H1 (cell line): ENCODE results near the gene PLXNA4. TPM values are rescaled to one million over a fixed set of nuclear protein-coding genes. Genes with fewer than 3 reads are reported as not detected.
A peak's percentile ranks its signal among the peaks of the same experiment; 100 is the strongest.

Experiments used
- CTCF ChIA-PET: fragments of 300-600 bp; sonication (Branson Sonifier 250); formaldehyde crosslinking; loops from one replicate; lab custom pipeline; 2021; ENCODE audit not compliant: partially characterized antibody; lab: Charles Lee
- POLR2A ChIA-PET: fragments of 300-600 bp; sonication (Branson Sonifier 250); formaldehyde crosslinking; loops from one replicate; lab custom pipeline; 2021; ENCODE audit warnings: inconsistent platforms; ENCODE audit not compliant: partially characterized antibody; lab: Charles Lee
- DNase-seq, 2 experiments: peaks; one replicate each; pipeline versions ENCODE4 v3.0.0 to v3.0.0-alpha.2; 2010 to 2022; ENCODE audit warnings: low spot score in 2 of 2, low read depth in 1 of 2, mixed read lengths in 1 of 2
- FAIRE-seq: peaks from 2 replicates; lab custom pipeline; 2011; peaks lifted over from hg19 to GRCh38; lab: Jason Lieb, UNC
- H2AFZ ChIP-seq: 2 replicates; pipeline ENCODE4 v1.8.1; 2012; ENCODE audit warnings: low read length, inconsistent platforms
- H2AK5ac ChIP-seq: 2 replicates; pipeline ENCODE4 v1.6.1; 2013; ENCODE audit warnings: low read depth, low read length
- H2BK120ac ChIP-seq: replicated peaks from 2 replicates; pipeline ENCODE3; 2013; ENCODE audit warnings: low read depth, low read length, inconsistent platforms
- H2BK12ac ChIP-seq: 2 replicates; pipeline ENCODE4 v1.6.1; 2013; ENCODE audit warnings: low read depth, low read length
- H2BK15ac ChIP-seq: 2 replicates; pipeline ENCODE4 v1.6.1; 2013; ENCODE audit warnings: low read length
- H2BK20ac ChIP-seq: 2 replicates; pipeline ENCODE4 v1.6.1; 2013; ENCODE audit warnings: low read length
- H2BK5ac ChIP-seq: 2 replicates; pipeline ENCODE4 v1.6.1; 2013; ENCODE audit warnings: low read depth, low read length
- H3K14ac ChIP-seq: 2 replicates; pipeline ENCODE4 v1.6.1; 2013; ENCODE audit warnings: inconsistent platforms; ENCODE audit not compliant: insufficient read length
- H3K18ac ChIP-seq: 2 replicates; pipeline ENCODE4 v1.6.1; 2013; ENCODE audit warnings: low read length; ENCODE audit errors: extremely low read depth
- H3K23ac ChIP-seq: 2 replicates; pipeline ENCODE4 v1.6.1; 2013; ENCODE audit warnings: inconsistent platforms; ENCODE audit not compliant: insufficient read length
- H3K23me2 ChIP-seq: 2 replicates; pipeline ENCODE4 v1.6.1; 2013; ENCODE audit warnings: low read depth, low read length
- H3K27ac ChIP-seq: 2 replicates; pipeline ENCODE4 v1.6.1; 2011; ENCODE audit warnings: low read depth, low read length, inconsistent platforms
- H3K27me3 ChIP-seq, 4 experiments: replicated peaks in 1 of 4; 1 replicate in 1 of 4; 2 replicates in 3 of 4; pipeline versions ENCODE4 v1.6.1 to v1.8.1; 2011 to 2013; ENCODE audit warnings: low read length in 3 of 4, mild to moderate bottlenecking in 3 of 4, inconsistent platforms in 2 of 4, mixed read lengths in 2 of 4, moderate library complexity in 1 of 4; ENCODE audit not compliant: control insufficient read depth in 3 of 4, insufficient read depth in 3 of 4; ENCODE audit errors: extremely low read depth in 1 of 4
- H3K36me3 ChIP-seq, 4 experiments: 2 replicates each; pipeline versions ENCODE4 v1.6.1 to v1.8.1; 2011 to 2013; ENCODE audit warnings: mild to moderate bottlenecking in 4 of 4, low read length in 3 of 4, moderate library complexity in 2 of 4, control low read depth in 1 of 4, inconsistent platforms in 1 of 4; ENCODE audit not compliant: insufficient read depth in 4 of 4, control insufficient read depth in 2 of 4
- H3K4ac ChIP-seq: replicated peaks from 2 replicates; pipeline ENCODE3; 2013; ENCODE audit warnings: low read length, low read depth, mixed read lengths, inconsistent platforms; ENCODE audit not compliant: insufficient read length
- H3K4me1 ChIP-seq, 4 experiments: replicated peaks in 1 of 4; 1 replicate in 1 of 4; 2 replicates in 3 of 4; pipeline versions ENCODE4 v1.6.1 to v1.8.1; 2011 to 2013; ENCODE audit warnings: low read length in 3 of 4, inconsistent platforms in 2 of 4, mixed read lengths in 1 of 4; ENCODE audit not compliant: insufficient read depth in 4 of 4, control insufficient read depth in 3 of 4
- H3K4me2 ChIP-seq, 2 experiments: 2 replicates each; pipeline versions ENCODE4 v1.6.1 to v1.8.1; 2011 to 2013; ENCODE audit warnings: low read depth in 2 of 2, low read length in 2 of 2, control low read depth in 1 of 2, inconsistent platforms in 1 of 2, mild to moderate bottlenecking in 1 of 2; ENCODE audit not compliant: insufficient read depth in 1 of 2
- H3K4me3 ChIP-seq, 4 experiments: fragments of 200-600, 300-600 bp in 1 of 4; sonication (generic), shearing (Covaris generic), sonication (Bioruptor Twin) in 1 of 4; 2 replicates each; pipeline versions ENCODE4 v1.5.1 to v1.8.1; 2011 to 2016; ENCODE audit warnings: low read length in 4 of 4, low read depth in 3 of 4, control low read depth in 2 of 4, inconsistent platforms in 2 of 4, mild to moderate bottlenecking in 2 of 4, mixed read lengths in 1 of 4, moderate library complexity in 1 of 4; ENCODE audit not compliant: insufficient read depth in 2 of 4; ENCODE audit errors: extremely low read depth in 1 of 4
- H3K56ac ChIP-seq: replicated peaks from 2 replicates; pipeline ENCODE3; 2013; ENCODE audit warnings: low read depth, mild to moderate bottlenecking, mixed read lengths, low read length, inconsistent platforms; ENCODE audit not compliant: insufficient read length
- H3K79me1 ChIP-seq: 2 replicates; pipeline ENCODE4 v1.6.1; 2013; ENCODE audit warnings: low read depth, low read length, control low read depth
- H3K79me2 ChIP-seq, 2 experiments: 2 replicates each; pipeline versions ENCODE4 v1.6.1 to v1.8.1; 2012 to 2013; ENCODE audit warnings: low read length in 2 of 2, mild to moderate bottlenecking in 2 of 2, inconsistent platforms in 1 of 2; ENCODE audit not compliant: insufficient read depth in 2 of 2, control insufficient read depth in 1 of 2
- H3K9ac ChIP-seq, 4 experiments: replicated peaks in 1 of 4; 1 replicate in 1 of 4; 2 replicates in 3 of 4; pipeline versions ENCODE4 v1.6.1 to v1.8.1; 2011 to 2013; ENCODE audit warnings: low read depth in 3 of 4, low read length in 3 of 4, control low read depth in 2 of 4, mild to moderate bottlenecking in 2 of 4, moderate library complexity in 2 of 4, inconsistent platforms in 1 of 4; ENCODE audit errors: extremely low read depth in 1 of 4
- H3K9me3 ChIP-seq, 2 experiments: 2 replicates each; pipeline versions ENCODE4 v1.6.1 to v1.8.1; 2012 to 2013; ENCODE audit warnings: mild to moderate bottlenecking in 2 of 2, moderate library complexity in 2 of 2, control low read depth in 1 of 2, inconsistent platforms in 1 of 2, low read depth in 1 of 2, low read length in 1 of 2, mixed read lengths in 1 of 2; ENCODE audit not compliant: insufficient read depth in 2 of 2
- H4K20me1 ChIP-seq, 2 experiments: replicated peaks in 1 of 2; 2 replicates each; pipeline versions ENCODE3 to v1.8.1; 2011 to 2013; ENCODE audit warnings: inconsistent platforms in 2 of 2, low read length in 2 of 2, mild to moderate bottlenecking in 1 of 2; ENCODE audit not compliant: insufficient read depth in 2 of 2, control insufficient read depth in 1 of 2
- H4K5ac ChIP-seq: 2 replicates; pipeline ENCODE4 v1.6.1; 2013; ENCODE audit warnings: low read length, low read depth, mixed read lengths, inconsistent platforms; ENCODE audit not compliant: insufficient read length
- H4K8ac ChIP-seq: 2 replicates; pipeline ENCODE4 v1.8.0; 2013; ENCODE audit warnings: mild to moderate bottlenecking, moderate library complexity, low read length, inconsistent platforms; ENCODE audit not compliant: insufficient read depth; ENCODE audit errors: extremely low read depth
- H4K91ac ChIP-seq: replicated peaks from 2 replicates; pipeline ENCODE3; 2013; ENCODE audit warnings: low read length, mixed read lengths, inconsistent platforms; ENCODE audit not compliant: insufficient read length
- BCL11A ChIP-seq, 2 experiments: IDR thresholded peaks; one replicate each; pipeline ENCODE4 v1.6.1; 2011; ENCODE audit warnings: low read depth in 2 of 2, low read length in 2 of 2, mild to moderate bottlenecking in 2 of 2
- KDM4A ChIP-seq: IDR thresholded peaks from one replicate; pipeline ENCODE4 v1.7.1; 2012; ENCODE audit warnings: low read depth, mild to moderate bottlenecking, moderate library complexity, low read length, inconsistent platforms; ENCODE audit not compliant: severe bottlenecking
- KDM5A ChIP-seq: fragments of 200-600 bp; IDR thresholded peaks from 2 replicates; pipeline ENCODE4 v1.7.1; 2012; ENCODE audit warnings: mild to moderate bottlenecking, low read length, inconsistent platforms, mixed read lengths
- NANOG ChIP-seq: IDR thresholded peaks from 2 replicates; pipeline ENCODE4 v1.6.1; 2011; ENCODE audit warnings: low read length, low read depth, mild to moderate bottlenecking, inconsistent platforms; ENCODE audit not compliant: insufficient read depth, poor library complexity, severe bottlenecking
- WGBS, 2 experiments: shearing (Covaris generic) in 1 of 2; methylation state at CpG; one replicate each; pipeline versions ENCODE4 v1.1.6 to v1.1.7; 2013 to 2015; ENCODE audit warnings: low lambda C conversion rate in 2 of 2, mixed read lengths in 2 of 2, inconsistent platforms in 1 of 2, low coverage in 1 of 2, missing lambda C conversion rate in 1 of 2; ENCODE audit not compliant: insufficient replicate concordance in 2 of 2, insufficient coverage in 1 of 2, insufficient read length in 1 of 2; ENCODE audit errors: extremely low coverage in 1 of 2, missing lambda C conversion rate in 1 of 2; 5-methylcytosine and 5-hydroxymethylcytosine counted together
- polyA plus RNA-seq, 7 experiments: library from polyadenylated mRNA; depleted of rRNA in 3 of 7; stranded (reverse) in 5 of 7; unstranded in 2 of 7; fragments of >200 nt in 5 of 7; fragments of 200-250 nt in 2 of 7; gene quantifications; 1 replicate in 5 of 7; 2 replicates in 1 of 7; 4 replicates in 1 of 7; pipeline versions ENCODE4 v1.2.1 to v1.2.3, GENCODE V29; 2011 to 2013; ENCODE audit warnings: missing spikeins in 2 of 7, mixed read lengths in 2 of 7
- total RNA-seq: library from RNA; stranded (reverse); fragmentation: NEBNext Ultra II Directional; extraction: Animal tissue kit (Norgen Biotek cat#: 25700); gene quantifications from 2 replicates; pipeline ENCODE4 v1.2.1, GENCODE V29; 2021

Gene PLXNA4
- total and polyA plus RNA-seq, 2 of the 8 experiments (the other 6 are each of a cell fraction or from before 2014, with no cell fraction given): 0.76 to 0.79 TPM

- DNase-seq: no peak
- Histone ChIP-seq H3K14ac (no peak overlapping the region), H2AFZ (peak overlapping the region; percentile 17; the same call in 1 of the 2 replicates), H2BK120ac (no peak overlapping the region), H4K20me1 (no peaks in the 10 kb centered on the region), H3K4me3 (no peak overlapping the region), H3K4me2 (no peak overlapping the region), H2BK15ac (no peak overlapping the region), H3K9me3 (no peaks in the 10 kb centered on the region), H2BK5ac (no peak overlapping the region), H2BK12ac (no peak overlapping the region), H3K36me3 (no peaks in the 10 kb centered on the region), H3K23ac (no peak overlapping the region), H4K91ac (no peak overlapping the region), H3K79me1 (no peaks in the 10 kb centered on the region), H3K9ac (no peak overlapping the region), H4K8ac (no peak overlapping the region), H3K56ac (no peak overlapping the region), H3K4me1 (peaks cover 5 to 13% (median 8%) of the 10 kb centered on the region in 4 experiments; a peak in 6 of 7 replicates), H3K4ac (no peak overlapping the region), H2BK20ac (no peak overlapping the region), H2AK5ac (no peak overlapping the region), H3K23me2 (no peaks in the 10 kb centered on the region), H3K27ac (no peak overlapping the region), H3K79me2 (no peaks in the 10 kb centered on the region), H3K18ac (no peak overlapping the region; the same call in 1 of the 2 replicates), H4K5ac (no peak overlapping the region), H3K27me3 (no peaks in the 10 kb centered on the region)
- WGBS, 2 experiments: 62% methylated on average over 11 of the region's 11 CpGs; no CpG with 5 or more reads in 1 of the 2 experiments
- no peak for TF ChIP-seq KDM5A
- TF ChIP-seq NANOG: no peak
- TF ChIP-seq BCL11A (IDR thresholded peaks at IDR 0.05; ENCODE audit: low read depth in 2 of 2, low read length in 2 of 2): no peak
- TF ChIP-seq KDM4A: no peak
- ChIA-PET CTCF (interaction anchor here (1.0 to 1.7 kb wide), 4 partner anchors 9 to 85 kb away, joined by 4 to 5 read pairs (median 4); no protein-coding TSS in a partner anchor), POLR2A (interaction anchor here (0.6 to 1.3 kb wide), 2 partner anchors 171 to 310 kb away, joined by 3 read pairs; no protein-coding TSS in a partner anchor)
- FAIRE-seq: no peak
Observed at GRCh38 chr7:132403465-132404110, 172.7 kb downstream of the PLXNA4 start.
